Kasumi-1 (cell line): ENCODE data around the gene DCST1.
A peak's percentile ranks its signal among the peaks of the same experiment; 100 is the strongest.

Experiments used
- DNase-seq, 2 experiments: peaks; one replicate each; lab custom pipeline; 2025; lab: John Stamatoyannopoulos, UW

Gene DCST1

DNA sequence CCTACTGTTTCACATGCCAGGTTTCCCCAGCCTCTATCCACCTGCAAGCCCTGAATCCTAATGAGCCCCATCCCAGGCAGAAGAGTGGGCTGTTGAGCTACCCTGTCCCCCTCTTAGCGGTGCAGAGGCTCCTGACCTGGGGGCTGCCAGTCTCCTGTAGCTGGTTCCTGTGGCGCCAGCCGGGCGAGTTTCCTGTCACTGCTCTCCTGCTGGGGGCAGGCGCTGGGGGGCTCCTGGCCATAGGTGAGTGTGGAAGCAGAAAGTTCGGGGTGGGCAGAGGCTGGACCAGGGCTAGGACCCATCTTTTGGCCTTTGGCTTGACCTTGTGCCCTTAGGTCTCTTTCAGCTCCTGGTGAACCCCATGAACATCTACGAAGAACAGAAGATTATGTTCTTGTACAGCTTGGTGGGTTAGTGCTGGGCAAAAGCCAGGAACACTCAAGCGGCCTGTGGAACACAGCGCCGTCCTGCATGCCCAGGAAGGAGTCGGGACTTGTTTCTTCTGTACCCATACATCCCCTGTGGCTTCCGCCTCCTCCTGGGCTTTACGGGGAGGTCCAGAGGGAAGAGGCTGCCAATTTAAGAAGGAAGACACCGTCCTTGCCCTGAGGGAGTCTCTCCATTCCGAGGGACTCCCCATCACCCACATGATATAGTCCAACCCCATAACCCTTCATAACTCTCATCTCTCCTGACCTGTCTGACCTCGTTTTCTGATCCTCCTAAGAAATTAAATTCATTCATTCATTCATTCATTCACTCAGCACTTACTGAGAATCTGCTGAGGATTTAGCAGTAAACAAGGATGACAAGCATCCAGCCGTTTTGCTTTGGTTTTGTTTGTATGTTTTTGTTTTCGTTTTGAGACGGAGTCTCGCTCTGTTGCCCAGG is 939 bp downstream of the DCST1 start:
- DNase-seq = no peak

DNA sequence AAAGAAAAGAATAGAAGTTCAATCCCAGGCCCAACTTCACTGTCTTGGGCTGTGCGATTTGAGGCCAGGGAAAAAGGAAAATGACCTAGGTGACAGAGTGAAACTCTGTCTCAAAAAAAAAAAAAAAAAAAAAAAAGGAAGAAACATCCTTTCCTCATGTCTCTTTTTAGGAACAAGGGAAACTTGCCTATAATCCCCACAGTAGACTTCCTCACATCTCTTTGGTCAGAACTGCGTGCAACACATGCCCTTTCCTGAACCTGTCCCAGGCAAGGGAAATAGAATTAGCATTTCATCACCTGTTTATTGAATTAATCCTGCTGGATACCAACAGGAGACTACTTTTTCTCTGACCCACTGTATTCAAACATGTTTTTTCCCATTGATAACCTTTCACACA is 2.3 kb downstream of the DCST1 start:
- DNase-seq = no peak

DNA sequence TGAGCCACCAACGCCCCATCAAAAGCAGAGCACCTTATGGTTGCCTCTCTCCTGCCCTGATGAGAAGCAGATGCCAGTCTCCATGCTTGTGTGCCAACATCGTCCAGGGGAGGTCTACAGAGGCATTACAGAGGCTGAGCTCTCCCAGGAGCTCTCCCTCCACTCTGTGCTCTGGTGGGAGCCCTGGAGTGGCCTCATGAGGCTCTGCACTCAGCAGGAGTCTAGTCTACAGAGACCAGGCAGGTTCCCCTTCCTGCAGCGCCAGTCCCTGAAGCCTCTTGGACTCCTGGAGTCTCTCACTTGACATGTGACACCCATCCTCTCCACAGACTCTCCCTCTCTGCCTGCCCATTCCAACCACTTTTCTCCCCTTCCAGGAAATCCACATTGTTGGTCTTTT is 3.4 kb downstream of the DCST1 start:
- DNase-seq = peak in 1 of 2 experiments; percentile 20

DNA sequence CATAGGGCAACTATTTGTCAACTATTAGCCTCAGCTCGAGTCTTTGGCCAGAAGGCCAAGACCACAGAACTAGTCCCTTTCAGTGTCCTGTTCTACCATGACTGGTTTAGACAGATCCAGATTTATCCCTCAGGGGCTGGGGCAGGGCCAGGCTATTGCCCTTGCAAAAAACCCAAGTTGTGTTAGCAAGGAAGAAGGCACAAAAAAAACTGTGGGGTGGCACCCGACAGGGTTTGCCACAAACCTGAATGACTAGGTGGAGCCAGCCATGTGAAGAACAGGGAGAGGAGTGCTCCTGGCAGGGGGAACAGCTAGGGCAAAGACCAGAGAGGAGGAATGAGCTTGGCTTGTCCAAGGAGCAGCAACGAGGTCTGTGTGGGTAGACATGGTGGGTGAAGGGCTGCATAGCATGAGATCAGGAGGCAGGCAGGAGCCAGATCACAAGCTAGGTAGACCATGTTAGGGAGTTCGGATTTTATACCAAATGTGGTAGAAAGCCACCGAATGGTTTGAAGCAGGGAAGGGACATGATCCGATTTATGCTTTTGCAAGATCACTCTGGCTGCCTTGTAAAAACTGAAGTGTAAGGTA is 4.3 kb downstream of the DCST1 start:
- no peak for DNase-seq

DNA sequence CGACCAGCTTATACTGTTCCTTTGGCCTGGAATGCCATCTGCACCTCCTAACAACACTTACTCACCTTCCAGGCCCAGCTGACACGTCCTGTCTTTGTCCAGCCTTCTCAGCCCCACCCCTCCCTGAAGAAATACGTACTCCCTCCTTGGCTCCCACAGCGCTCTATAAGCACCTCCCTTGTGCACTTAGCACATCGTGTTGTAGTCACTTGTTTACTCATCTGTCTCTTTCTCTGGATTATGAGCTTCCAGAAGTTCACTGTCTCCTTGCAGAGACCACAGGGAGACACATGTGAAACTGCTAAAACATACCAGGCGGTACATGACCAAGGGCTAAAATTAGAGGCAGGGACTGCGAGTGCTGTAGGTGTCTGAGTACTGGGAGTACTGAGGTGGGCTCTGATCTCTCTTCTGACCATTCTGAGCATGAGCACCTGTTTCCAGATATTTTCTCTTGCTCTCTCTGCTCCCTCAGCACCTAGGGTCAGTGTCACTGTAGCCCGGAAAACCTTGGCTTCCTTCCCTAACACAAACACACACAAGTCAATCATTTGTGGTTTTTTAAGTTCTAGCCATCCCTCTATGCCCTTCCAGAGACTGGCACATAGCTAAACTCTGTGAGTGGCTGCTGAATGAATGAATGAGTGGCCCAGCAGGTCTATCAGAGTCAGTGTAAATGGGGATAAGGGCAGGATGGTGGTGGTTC is 5.1 kb downstream of the DCST1 start:
- DNase-seq = no peak

DNA sequence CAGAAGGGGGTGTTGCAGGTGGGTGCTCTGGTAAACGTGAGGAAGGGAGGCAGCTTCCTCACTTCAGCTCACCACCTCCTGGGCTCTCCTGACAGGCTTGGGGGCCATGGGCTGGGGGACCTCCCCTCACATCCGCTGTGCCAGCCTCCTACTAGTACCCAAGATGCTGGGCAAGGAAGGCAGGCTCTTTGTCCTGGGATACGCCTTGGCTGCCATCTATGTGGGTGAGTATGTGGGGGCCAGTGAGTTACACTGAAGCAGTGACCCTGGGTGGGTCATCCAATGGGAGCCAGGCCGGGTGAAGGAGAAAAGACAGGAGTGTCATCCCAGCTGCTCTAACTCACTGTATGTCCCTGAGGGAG is 5.7 kb downstream of the DCST1 start:
- DNase-seq = no peak

DNA sequence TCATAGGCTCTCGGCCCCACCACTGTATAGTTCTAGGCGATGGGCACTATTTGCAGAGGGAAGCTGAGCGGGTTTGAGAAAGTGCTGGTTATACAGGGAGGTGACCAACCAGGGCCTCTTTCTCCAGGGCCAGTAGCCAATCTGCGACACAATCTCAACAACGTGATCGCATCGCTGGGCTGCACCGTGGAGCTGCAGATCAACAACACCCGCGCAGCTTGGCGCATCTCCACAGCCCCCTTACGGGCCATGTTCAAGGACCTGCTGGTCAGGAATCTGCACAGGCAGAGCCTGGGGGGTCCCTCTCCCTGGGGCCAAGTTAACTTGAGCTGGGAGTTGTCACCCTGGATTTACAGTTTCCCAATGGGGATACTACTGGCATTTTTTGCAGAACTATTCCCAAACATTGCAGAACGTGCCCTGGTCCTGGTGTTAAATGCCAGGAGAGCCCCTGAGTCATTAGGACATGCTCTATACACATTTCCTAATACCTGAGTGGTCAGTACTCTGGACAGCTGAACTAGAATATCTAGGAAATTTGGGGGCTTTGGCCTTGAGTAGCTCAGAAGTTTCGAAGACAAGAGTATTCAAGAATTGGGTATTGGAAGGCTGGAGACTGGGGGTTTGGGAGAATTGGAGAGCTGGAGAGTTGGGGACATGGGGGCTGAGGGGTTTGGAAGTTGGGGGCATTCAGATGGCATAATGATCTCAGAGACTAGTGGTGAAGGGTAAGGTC is 6.9 kb downstream of the DCST1 start:
- DNase-seq = no peak

DNA sequence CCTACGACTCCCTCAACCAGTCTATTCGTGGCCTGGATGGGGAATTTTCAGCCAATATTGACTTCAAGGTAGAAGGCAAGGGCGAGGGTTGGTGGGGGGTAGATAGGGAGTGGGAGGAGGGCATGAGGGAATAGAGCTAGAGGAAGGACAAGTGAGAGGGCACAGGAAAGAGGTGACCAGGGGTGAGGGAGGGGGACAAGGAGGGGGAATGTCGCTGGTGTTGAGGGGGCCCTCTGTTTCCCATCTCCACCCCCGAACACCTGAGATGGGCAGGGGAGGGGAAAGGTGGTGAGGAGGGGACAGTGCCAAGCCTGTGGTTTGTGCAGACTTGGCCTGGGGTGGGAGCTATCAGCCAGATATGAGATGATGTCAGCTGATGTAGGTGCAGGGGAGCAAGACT is 9.2 kb downstream of the DCST1 start:
- no peak for DNase-seq

DNA sequence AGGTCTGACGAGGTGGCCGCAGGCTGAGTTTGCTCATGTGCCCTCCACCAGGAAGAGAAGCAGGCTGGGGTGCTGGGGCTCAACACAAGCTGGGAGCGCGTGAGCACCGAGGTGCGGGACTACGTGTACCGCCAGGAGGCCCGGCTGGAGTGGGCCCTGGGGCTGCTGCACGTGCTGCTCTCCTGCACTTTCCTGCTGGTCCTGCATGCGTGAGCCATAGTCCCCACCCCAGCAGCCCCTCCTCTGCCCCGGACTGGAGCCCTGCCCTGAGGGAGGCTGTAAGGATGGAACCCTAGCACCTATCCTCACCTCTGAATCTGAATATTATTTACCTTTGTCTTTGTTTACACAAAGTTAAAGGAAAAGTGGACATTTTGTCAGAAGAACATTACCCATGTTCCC is 9.7 kb downstream of the DCST1 start:
- DNase-seq = no peak

DNA sequence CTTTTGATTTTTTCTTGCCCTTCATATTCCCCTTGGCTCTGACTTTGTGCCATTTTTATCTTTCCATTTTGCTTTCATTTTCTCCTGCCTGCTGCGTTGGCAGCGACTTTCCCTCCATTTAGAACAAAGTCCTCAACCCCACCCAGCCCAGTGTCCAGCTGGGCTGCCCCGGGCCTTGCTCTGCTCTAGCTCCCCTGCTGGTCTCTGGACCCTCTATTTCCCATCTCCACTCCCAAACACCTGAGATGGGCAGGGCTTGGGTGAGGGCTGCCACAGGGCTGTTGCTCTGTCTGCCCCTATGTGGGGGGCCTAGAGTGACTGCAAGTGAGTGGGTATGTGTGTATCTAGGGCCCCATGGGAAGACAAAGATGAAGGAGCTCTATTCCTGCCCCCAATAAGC is 10.2 kb downstream of the DCST1 start:
- no peak for DNase-seq

DNA sequence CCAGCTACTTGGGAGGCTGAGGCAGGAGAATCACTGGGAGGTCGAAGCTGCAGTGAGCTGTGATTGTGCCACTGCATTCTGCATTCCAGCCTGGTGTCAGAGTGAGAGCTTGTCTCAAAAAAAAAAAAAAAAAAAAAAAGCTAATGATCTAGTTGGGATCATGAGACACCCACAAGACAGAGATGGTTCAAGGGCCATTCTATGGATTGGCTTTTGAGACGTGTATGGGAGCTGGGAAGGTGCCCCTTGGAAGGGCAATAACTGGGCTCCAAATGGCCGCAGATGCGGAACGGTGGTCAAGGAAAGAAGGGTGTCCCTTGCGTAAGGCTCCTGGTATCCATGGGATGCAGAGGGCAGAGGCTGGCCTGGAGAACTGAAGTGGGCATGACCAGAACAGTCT is 10.7 kb downstream of the DCST1 start:
- DNase-seq = no peak

DNA sequence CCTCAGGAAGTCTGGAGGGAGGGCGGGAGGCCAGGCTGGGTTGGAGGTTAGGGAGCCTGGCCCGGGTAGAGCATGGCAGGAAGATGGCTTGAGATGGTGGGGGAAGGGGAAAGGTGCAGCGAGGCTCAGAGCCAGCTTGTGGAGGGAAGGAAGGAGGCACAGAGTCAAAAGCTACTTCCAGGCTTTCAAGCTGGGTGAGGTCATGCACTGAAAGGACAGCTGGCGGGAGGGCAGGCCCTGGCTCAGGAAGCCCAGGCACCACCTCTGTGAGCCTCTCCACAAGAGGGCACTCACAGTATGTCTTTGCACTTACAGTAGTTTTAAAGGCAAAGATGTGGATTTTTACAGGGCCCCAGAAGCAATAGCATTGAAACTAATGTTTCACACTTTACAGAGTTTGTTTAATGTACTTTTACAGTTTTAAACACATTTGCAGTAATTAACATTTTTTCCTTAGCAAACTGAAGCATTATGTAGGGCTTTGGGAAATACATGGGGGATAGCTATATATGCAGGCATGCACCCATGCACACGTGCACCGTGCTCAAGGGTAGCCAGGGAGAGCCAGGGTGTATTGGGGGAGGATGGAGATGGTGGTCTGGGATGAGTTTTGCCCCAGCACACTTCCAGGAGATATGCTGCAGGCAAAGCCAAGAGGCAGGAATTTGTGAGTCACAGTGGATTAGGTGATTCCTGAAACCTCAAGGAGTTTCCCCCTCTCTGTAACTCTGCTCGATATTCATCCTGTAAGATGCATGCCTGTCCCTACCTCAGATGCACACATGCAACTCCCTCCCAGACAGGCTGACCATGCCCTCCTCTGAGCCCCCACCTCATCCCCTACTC is 11.4 kb downstream of the DCST1 start:
- DNase-seq = peak; percentile 82 to 85

DNA sequence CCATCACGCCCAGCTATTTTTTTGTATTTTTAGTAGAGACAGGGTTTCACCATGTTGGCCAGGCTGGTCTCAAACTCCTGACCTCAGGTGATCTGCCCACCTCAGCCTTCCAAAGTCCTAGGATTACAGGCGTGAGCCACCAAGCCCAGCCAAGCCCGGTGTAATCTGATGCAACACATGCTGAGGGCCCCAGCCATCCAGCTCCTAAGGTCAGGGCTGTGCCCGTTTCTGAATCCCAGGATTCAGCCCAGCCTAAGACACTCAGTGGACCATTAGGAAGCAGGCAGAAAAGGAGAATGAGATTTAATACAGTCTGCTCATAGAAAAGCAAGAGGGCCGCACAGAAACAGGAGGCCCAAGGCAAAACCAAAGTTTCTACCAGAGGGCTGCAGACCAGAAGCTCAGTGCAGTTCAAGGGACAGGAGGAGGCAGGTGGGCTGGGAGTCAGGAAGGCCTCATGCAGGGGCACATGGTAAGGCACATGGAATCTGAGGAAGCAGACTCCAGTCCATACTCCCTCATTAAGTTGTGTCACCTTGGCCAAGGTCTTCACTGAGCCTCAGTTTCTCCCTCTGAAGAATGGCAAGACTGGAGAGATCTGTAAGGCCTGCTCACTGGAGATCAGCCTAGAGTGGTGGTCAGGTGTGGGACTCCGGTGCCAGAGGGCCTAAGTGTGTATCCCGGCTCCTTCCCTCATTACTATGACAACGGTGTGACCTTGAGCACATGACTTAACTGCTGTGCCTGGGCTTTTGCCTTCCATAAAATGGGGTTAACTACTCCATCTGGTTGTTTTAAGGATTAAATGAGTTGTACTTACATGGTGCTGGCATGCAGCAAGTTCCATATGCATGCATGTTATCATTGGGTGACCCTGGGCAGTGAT is 15.1 kb downstream of the DCST1 start:
- no peak for DNase-seq

DNA sequence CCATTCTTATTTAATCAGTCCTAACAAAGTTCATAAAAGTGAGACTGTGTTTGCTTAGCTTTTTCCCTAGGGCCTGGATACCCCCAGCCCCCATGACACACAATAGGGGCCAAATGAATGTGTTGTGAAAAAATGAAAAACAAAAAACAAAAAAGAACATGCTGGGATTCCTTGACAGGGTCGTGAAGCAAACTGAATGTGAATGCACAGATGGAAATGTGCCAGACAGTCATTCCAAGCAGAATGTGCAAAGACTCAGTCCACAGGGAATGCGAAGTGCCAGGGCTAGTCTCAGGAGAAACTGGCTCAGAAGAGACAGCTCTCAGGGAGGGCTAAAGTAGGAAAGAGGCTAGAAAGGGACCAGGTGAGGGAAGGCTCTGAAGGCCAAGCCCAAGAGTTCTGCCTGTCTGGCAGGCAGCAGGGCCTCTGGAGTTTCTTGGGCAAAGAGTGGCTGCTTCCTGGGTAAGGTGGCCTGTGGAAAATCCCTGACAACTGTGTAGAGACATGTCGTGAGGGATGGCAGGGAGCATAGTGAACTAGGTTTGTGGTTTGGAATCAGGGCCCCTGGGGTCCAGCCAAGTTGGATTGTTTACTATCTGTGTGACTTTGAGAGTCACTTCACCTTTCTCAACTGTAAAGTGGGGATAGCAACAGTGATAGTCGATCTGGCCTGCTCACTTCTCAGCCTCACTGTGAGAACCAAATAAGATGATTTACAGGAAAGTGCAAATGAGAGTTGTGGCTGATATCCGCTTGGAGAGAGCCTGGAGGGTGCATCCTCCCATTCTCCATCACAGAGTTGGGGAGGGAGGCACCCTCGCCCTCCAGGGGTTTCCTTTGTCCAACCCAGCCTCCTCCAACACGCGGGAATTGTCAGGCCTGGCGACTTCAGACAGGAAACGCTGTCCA is 16.3 kb downstream of the DCST1 start:
- DNase-seq = no peak

DNA sequence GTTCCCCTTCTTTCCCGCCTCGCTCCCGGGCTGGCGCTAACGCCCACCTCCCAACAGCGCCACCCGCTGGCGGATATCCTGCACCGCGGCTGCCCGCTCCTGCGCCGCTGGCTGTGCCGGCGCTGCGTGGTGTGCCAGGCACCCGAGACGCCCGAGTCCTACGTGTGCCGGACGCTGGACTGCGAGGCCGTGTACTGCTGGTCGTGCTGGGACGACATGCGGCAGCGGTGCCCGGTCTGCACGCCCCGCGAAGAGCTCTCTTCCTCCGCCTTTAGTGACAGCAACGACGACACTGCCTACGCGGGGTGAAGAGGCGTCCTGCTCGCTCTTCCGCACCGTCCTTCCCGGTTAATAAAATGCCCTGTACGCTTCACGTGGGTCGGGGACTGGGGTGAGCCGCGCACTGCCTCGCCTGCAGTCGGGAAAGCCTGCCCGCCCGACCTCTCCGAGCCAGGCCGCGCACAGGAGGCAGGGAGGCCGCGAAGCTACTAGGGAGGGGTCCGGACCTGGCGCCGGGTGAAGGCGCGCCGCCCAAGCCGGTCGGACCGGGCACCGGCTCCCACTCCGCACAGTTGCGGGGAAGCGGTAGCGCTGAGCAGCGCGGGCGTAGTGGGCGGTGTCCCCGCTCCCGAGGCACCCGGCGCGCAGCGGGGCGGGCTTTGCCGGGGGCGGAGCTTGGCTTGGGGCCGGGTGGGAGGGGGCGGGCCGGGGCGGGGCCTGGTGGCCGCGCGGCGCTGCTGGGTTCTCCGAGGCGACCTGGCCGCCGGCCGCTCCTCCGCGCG is 17.1 kb downstream of the DCST1 start, which contains the start of gene ADAM15:
Gene ADAM15 (plus strand): TSS at position 757 of the 782 bp plus-strand sequence. CDS start 71 bp downstream, outside the sequence.
- DNase-seq = peak; percentile 68 to 74

DNA sequence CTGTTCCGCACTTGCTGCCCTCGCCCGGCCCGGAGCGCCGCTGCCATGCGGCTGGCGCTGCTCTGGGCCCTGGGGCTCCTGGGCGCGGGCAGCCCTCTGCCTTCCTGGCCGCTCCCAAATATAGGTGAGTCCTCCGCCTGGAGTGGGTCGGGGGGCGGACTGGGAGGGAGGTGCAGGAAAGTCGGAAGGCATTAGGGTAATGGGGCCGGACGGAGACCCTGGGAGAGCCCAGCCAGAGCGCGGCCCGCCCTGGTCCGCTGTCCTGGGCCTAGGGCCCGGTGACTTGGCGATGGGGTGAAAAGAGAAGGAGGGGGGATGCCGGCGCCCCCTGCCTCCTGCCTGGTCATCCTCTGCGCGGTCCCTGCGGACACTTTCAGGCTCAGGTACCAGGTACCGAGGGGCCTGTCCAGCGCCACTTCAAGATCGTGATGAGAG is 17.7 kb downstream of the DCST1 start:
- no peak for DNase-seq

DNA sequence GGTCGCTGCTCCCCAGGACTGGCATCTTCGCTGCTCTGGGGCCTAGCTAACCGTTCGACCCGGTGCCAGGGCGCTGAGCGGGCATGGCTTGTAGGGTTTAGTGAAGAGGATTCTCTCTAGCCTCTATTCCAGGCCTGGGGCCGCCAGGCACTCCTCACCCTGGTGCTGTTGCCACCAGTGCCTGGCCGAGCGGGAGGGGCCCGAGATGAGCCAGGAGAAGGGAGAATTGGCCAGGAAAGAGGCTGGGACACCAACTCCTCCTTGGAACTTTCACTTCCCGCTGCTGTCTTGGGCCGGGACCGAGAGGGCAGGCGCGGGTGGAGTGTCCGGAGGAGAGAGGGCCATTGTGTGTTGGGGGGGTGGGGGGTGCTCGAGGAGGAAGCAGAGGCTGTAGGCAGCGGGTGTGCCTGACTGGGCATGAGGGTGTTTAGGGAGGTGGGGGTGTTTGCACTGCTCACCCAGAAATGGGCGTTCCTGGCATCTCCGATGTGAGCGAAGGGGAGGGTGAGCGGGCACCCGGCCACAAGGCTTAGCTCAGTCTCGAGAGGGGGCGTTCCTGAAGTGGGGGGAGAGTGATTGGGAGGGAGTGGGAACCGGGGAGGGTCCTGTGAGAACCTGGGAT is 18.3 kb downstream of the DCST1 start:
- peak; percentile 19 to 47 for DNase-seq
